Fibroblast of lung (primary cell): ENCODE measurements around the gene NMUR1.

Experiments
- EZH2 ChIP-seq: IDR thresholded peaks from 2 replicates; pipeline ENCODE4 v1.5.1; 2012; ENCODE audit warnings: low read length, control low read depth, mild to moderate bottlenecking; ENCODE audit errors: missing control alignments
- TF ChIP-seq, protein P1 (sequence below), 2 donors: IDR thresholded peaks in 1 of 2; conservative IDR thresholded peaks in 1 of 2; 1 replicate in 1 of 2; 2 replicates in 1 of 2; pipeline ENCODE4 v1.5.1; 2011 to 2012; ENCODE audit warnings: low read length in 2 of 2, control low read depth in 1 of 2, inconsistent platforms in 1 of 2, low read depth in 1 of 2, mild to moderate bottlenecking in 1 of 2

DNA sequence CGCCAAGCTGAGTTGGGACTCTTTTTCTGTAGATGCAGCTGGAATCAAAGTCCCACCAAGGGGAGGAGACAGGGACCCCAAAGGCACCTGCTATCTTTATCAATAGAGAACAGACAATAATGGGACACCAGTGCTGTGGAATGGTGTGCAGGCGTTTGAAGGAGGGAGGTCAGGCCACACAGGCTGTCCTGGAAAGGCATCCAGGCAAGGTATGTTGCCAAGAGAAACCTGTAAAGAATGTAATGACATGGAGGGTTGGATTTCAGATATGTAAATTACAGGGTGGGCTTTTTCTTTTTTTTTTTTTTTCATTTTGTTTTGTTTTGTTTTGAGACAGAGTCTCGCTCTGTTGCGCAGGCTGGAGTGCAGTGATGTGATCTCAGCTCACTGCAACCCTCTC is 9.7 kb upstream of the NMUR1 start:
- TF ChIP-seq, protein P1, sequence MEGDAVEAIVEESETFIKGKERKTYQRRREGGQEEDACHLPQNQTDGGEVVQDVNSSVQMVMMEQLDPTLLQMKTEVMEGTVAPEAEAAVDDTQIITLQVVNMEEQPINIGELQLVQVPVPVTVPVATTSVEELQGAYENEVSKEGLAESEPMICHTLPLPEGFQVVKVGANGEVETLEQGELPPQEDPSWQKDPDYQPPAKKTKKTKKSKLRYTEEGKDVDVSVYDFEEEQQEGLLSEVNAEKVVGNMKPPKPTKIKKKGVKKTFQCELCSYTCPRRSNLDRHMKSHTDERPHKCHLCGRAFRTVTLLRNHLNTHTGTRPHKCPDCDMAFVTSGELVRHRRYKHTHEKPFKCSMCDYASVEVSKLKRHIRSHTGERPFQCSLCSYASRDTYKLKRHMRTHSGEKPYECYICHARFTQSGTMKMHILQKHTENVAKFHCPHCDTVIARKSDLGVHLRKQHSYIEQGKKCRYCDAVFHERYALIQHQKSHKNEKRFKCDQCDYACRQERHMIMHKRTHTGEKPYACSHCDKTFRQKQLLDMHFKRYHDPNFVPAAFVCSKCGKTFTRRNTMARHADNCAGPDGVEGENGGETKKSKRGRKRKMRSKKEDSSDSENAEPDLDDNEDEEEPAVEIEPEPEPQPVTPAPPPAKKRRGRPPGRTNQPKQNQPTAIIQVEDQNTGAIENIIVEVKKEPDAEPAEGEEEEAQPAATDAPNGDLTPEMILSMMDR (conservative IDR thresholded peaks at IDR 0.05 in 1 of 2, IDR thresholded peaks at IDR 0.05 in 1 of 2; ENCODE audit: low read depth in 1 of 2, low read length in 2 of 2), result no peak
- TF ChIP-seq EZH2, result no peak
